HepG2 (cell line): ENCODE data around the gene NOL4L. TPM values are rescaled to one million over a fixed set of nuclear protein-coding genes. Genes with fewer than 3 reads are reported as not detected.
A peak's percentile ranks its signal among the peaks of the same experiment; 100 is the strongest.

Source experiments
- GTF2F1 ChIP-seq: fragments of 150-350 bp; IDR thresholded peaks from 2 replicates; pipeline ENCODE4 v1.6.1; 2014; ENCODE audit warnings: low read length
- NFAT5 ChIP-seq: sonication (generic); formaldehyde crosslinking; IDR thresholded peaks from 2 replicates; pipeline ENCODE4 v1.4.0; 2020; ENCODE audit warnings: missing genetic modification reagents
- NR2F6 ChIP-seq, 2 experiments: IDR thresholded peaks; 2 replicates each; pipeline ENCODE4 v1.6.1; 2016; ENCODE audit warnings: antibody characterized with exemption in 1 of 2, mild to moderate bottlenecking in 1 of 2
- PATZ1 ChIP-seq: sonication (generic); formaldehyde crosslinking; IDR thresholded peaks from 2 replicates; pipeline ENCODE4 v1.4.0; 2020; ENCODE audit warnings: missing genetic modification reagents
- PHF21A ChIP-seq: sonication (generic); formaldehyde crosslinking; IDR thresholded peaks from 2 replicates; pipeline ENCODE4 v1.5.0; 2020; ENCODE audit warnings: mild to moderate bottlenecking, missing genetic modification reagents
- RELA ChIP-seq: sonication (generic); formaldehyde crosslinking; IDR thresholded peaks from 2 replicates; pipeline ENCODE4 v1.4.0; 2020; ENCODE audit warnings: missing genetic modification reagents
- ZHX2 ChIP-seq, 2 experiments: sonication (generic) in 1 of 2; formaldehyde crosslinking in 1 of 2; IDR thresholded peaks; 2 replicates each; pipeline versions ENCODE4 v1.6.1 to v1.9.0; 2014 to 2022; ENCODE audit warnings: antibody characterized with exemption in 1 of 2, borderline replicate concordance in 1 of 2, inconsistent platforms in 1 of 2, low read depth in 1 of 2, missing genetic modification reagents in 1 of 2
- polyA plus RNA-seq, 8 experiments: library from polyadenylated mRNA; depleted of rRNA in 3 of 8; stranded (reverse) in 7 of 8; unstranded in 1 of 8; fragments of >200 nt; fragmentation: Illumina TruSeq in 4 of 8; extraction: Trizol in 4 of 8; gene quantifications; 2 replicates each; pipeline versions ENCODE4 v1.2.1 to v1.2.3, GENCODE V29; 2011 to 2016; ENCODE audit warnings: low read depth in 4 of 8, missing spikeins in 1 of 8, mixed read lengths in 1 of 8; ENCODE audit not compliant: insufficient read depth in 1 of 8
- total RNA-seq, 5 experiments: library from RNA; depleted of rRNA; stranded (reverse); fragments of >200 nt; fragmentation: Illumina TruSeq; extraction: Trizol; gene quantifications; 2 replicates each; pipeline ENCODE4 v1.2.3, GENCODE V29; 2016; ENCODE audit warnings: low read depth in 1 of 5
- TF ChIP-seq, protein P1 (sequence below): sonication (generic); formaldehyde crosslinking; IDR thresholded peaks from 2 replicates; pipeline ENCODE4 v1.4.0; 2020; ENCODE audit warnings: missing genetic modification reagents
- TF ChIP-seq, protein P2 (sequence below): sonication (generic); formaldehyde crosslinking; IDR thresholded peaks from 2 replicates; pipeline ENCODE4 v1.9.0; 2022; ENCODE audit warnings: missing genetic modification reagents, mild to moderate bottlenecking, borderline replicate concordance

The NOL4L gene
- total and polyA plus RNA-seq, 2 of the 13 experiments (the other 11 are each of a cell fraction or from before 2014, with no cell fraction given): 16.6 to 35.4 TPM

GRCh38 chr20:32509639-32510066, 75.5 kb downstream of the NOL4L start (continued):
- TF ChIP-seq, protein P1, sequence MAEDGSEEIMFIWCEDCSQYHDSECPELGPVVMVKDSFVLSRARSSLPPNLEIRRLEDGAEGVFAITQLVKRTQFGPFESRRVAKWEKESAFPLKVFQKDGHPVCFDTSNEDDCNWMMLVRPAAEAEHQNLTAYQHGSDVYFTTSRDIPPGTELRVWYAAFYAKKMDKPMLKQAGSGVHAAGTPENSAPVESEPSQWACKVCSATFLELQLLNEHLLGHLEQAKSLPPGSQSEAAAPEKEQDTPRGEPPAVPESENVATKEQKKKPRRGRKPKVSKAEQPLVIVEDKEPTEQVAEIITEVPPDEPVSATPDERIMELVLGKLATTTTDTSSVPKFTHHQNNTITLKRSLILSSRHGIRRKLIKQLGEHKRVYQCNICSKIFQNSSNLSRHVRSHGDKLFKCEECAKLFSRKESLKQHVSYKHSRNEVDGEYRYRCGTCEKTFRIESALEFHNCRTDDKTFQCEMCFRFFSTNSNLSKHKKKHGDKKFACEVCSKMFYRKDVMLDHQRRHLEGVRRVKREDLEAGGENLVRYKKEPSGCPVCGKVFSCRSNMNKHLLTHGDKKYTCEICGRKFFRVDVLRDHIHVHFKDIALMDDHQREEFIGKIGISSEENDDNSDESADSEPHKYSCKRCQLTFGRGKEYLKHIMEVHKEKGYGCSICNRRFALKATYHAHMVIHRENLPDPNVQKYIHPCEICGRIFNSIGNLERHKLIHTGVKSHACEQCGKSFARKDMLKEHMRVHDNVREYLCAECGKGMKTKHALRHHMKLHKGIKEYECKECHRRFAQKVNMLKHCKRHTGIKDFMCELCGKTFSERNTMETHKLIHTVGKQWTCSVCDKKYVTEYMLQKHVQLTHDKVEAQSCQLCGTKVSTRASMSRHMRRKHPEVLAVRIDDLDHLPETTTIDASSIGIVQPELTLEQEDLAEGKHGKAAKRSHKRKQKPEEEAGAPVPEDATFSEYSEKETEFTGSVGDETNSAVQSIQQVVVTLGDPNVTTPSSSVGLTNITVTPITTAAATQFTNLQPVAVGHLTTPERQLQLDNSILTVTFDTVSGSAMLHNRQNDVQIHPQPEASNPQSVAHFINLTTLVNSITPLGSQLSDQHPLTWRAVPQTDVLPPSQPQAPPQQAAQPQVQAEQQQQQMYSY (CRISPR knock-in tag): 0 out of 2 replicates have a peak, but pooled peaks have one; percentile 34
- peak; percentile 56 for TF ChIP-seq NR2F6 (IDR thresholded peaks at IDR 0.05)
- TF ChIP-seq NR2F6 (CRISPR knock-in tag; IDR thresholded peaks at IDR 0.05): peak; percentile 36; the same call in 1 of the 2 replicates
- peak; percentile 72 for TF ChIP-seq PATZ1 (CRISPR knock-in tag)
- TF ChIP-seq, protein P2, sequence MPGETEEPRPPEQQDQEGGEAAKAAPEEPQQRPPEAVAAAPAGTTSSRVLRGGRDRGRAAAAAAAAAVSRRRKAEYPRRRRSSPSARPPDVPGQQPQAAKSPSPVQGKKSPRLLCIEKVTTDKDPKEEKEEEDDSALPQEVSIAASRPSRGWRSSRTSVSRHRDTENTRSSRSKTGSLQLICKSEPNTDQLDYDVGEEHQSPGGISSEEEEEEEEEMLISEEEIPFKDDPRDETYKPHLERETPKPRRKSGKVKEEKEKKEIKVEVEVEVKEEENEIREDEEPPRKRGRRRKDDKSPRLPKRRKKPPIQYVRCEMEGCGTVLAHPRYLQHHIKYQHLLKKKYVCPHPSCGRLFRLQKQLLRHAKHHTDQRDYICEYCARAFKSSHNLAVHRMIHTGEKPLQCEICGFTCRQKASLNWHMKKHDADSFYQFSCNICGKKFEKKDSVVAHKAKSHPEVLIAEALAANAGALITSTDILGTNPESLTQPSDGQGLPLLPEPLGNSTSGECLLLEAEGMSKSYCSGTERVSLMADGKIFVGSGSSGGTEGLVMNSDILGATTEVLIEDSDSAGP: no peak; the same call in 1 of the 2 replicates
- no peak for TF ChIP-seq RELA
- TF ChIP-seq NFAT5 (CRISPR knock-in tag): no peak
- no peak for TF ChIP-seq GTF2F1
- TF ChIP-seq ZHX2 (IDR thresholded peaks at IDR 0.05; ENCODE audit: low read depth): peak; percentile 24; the same call in 1 of the 2 replicates
- TF ChIP-seq ZHX2 (CRISPR knock-in tag; IDR thresholded peaks at IDR 0.05; ENCODE audit: borderline replicate concordance): no peak
- peak; percentile 82 for TF ChIP-seq PHF21A
